M059J (cell line): ENCODE measurements around the gene LPCAT4. TPM values are rescaled to one million over a fixed set of nuclear protein-coding genes. Genes with fewer than 3 reads are reported as not detected.

Source experiments
- DNase-seq: peaks from one replicate; pipeline ENCODE4 v3.0.0-alpha.2; 2012; ENCODE audit warnings: low read depth
- total RNA-seq: library from RNA; depleted of rRNA; stranded (reverse); fragments of >200 nt; shearing (Covaris generic); gene quantifications from 2 replicates; pipeline ENCODE4 v1.2.3, GENCODE V29; 2014

The LPCAT4 gene
- total RNA-seq, 1 experiment from 2014 or later, result 13.9 TPM

DNA sequence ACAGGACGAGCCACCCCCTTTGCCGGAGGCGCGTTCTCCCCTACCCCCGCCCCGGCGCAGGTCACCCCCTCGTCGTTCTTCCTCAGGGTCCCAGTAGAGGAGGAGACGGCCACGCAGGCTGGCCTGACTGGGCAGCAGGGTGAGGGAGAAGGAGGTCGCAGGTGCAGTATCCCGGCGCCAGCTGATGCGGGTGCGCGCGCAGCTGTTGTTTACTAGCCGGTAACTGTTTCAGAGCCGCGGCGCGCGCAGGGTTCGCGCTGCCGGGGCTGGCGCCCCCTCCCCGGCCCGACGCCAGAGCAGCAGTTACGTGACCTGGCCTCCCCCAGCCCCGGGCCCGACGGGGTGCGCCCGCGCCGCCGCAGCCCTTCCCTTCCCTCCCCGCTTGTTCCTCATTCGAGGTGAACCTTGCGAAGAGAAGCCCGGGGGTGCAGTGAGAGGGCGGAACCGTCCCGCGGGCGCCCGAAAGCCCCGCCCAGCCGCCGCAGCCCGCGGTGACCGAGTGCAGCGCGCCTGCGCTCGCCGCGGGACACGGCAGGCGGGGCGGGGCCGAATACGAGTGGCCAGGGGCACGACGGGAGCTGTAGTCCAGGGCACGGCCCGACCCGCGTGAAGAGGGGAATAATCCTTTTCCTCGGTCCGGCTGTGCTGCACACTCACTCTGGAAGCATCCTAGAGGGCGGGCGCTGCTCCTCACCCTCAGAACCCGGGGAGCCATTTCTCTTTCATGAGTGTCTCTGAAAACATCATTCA lies 29.3 kb downstream of the LPCAT4 start, which contains the start of gene SLC12A6:
SLC12A6 (minus strand) TSS at position 225 of the 750 bp plus-strand sequence. CDS start 1,101 bp downstream, outside the sequence.
- peak; percentile 91 for DNase-seq

DNA sequence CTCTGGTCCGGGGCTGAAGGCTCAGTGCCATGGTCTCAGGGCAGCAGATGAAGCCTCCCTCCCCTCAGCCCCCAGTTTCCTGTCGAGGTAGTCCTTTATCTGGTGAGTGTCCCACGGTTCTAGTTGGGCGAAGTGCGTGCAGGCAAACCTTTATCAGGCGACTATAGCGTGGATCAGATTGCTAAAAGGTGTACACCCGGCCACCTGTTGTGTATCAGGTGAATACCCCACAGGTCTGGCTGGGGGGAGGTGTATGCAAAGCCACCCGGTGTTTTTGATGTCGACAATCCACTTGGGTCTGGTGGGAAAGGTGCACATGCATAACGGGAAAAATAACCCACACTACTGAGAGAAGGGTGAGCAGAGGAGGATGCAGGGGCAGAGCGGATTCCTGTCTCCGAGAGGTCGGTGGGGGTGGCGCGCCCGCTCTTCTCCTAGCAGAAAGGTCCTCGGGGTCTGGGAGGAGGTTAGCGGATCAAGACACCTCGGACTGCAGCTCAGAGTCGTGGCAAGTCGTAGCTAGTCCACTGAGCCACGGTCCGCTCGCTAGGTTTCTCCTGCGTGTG lies 29.9 kb downstream of the LPCAT4 start:
- DNase-seq, result peak; percentile 15

DNA sequence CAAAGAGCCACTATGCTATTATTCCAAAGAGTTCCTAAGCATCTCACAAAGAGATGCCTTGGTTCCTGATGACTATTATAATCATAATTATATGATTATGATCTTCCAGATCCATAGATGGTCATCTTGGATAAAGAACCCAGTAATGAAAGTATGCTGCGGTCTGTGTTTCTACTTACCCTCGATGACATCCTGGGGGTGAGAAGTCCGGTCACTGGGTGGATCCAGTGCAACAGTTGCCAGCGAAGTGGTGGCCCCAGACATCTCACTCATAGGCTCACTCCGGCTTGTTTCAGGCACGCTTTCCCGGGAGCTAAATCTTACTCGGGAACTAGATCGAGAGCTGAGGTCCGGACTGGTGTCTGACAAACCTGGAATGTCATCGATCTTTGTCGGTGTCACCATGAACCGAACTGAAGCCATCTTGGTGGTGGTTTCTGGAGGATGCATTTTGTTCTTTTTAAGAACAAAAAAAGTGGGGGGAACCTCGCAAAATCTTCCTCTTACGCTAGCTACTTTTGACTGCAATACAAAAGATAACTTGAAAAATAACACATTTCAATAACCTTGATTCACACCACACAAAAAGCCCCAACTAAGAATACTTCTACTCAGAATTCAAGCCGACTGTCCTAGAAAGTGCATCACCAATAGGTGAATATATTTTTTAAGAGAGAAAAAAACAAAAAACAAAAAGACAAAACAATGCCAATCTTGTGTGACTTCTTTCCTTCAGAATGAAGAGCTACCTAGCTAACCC lies 30.6 kb downstream of the LPCAT4 start:
- no peak for DNase-seq

DNA sequence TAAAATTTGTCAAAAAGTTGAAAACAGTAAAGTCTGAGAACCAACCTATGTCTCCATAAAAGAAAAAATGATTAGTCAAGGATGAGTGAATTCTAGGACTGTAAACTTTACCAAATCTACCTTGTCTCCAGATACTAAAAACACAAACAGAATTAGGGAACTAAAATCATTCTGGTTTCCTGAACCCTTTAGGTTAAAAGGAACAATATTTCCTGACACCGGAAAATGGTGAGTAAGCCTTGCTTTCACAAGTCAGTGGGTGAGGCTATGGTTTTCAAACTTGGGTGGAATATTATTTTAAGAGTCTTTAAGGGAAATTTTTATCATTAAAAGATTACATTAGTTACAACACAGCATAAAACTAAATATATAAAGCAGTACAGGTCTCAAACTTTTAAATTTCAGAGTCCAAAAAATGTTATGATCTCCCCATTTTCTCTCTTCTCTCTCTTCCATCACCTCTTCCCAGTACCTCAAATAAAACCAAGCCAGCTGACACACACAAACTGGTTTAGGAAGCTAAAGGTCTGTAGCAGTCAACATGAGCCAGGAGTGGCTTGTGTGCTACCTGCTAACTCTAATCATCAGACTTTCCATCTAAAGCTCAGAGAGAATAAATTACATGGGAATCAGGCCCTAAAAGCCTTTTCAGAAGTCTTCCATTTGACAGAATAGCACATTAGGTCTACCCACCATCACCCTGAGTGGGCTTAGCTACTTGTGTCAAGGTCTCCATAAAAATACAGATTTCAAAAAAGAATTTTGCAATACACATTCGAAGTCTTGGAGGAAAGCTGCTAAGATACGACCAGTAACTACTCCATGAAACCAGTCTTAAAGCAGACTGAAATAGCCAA lies 31.6 kb downstream of the LPCAT4 start:
- DNase-seq, result no peak

DNA sequence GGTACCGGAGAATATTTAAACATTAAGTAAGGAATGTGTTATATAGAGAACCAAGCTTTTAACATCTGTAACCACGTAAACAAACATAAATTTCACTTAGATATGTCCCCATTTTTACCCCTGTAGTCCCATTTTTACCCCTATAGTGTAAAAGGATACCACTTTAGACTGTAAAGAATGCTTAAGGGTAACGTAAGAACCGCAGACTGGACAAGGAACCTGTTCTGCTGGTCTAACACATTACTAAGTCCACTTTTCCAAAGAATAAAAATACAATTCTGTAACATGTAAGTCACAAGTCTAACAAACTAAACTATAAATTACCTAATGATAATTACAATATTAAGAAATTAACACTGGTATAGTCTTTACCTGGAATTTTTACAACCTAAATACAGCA lies 32.3 kb downstream of the LPCAT4 start:
- DNase-seq, result no peak

DNA sequence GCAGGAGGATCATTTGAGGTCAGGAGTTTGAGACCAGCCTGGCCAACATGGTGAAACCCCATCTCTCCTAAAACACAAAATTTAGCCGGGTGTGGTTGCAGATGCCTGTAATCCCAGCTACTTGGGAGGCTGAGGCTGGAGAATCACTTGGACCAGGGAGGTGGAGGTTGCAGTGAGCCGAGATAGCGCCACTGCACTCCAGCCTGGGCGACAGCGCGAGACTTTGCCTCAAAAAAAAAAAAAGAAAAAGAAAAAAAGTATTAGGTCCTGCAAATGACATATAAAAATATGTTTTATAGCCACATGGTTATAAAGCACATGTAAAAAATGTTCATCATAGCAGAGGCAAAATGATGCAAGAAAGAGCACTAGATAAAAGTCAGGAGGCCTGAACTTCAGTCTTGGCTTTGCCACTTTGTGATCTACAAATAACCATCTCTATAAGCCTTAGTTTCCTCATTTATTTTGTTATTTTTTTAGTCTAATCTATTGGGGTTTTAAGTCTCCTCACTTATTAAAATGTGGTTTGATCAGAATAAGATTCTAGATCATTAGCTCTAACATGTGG lies 34.4 kb downstream of the LPCAT4 start:
- DNase-seq, result no peak

DNA sequence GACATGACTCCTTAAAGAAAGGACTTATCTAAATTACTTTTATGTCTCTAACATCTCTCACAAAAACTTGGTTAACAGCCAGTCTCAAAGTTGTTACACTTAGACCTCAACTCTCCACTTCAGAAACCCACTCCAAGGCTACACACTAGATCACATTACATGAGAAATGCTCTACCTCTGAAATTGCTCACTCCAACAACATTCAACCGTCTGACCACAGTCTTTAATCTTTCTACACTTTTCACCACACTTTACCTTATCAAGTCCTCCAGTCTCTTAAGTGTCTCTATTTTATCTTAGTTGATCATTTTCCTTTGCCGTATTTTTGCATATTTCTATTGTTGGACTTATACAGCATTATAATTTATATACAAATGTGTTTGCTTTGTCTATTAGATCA lies 35.2 kb downstream of the LPCAT4 start:
- DNase-seq, result no peak

DNA sequence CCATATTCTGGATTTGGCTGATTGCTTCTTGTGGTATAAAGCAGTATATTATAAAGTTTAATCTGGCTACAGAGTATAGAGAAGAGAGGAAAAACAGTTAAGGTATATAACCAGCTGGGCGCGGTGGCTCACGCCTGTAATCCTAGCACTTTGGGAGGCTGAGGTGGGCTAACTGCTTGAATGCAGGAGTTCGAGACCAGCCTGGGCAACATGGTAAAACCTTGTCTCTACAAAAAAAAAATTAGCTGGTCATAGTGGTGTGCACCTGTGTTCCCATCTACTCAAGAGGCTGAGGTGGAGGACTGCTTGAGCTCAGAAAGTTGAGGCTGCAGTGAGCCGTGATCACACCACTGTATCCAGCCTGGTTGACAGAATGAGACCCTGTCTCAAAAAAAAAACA lies 36.7 kb downstream of the LPCAT4 start:
- DNase-seq, result no peak

DNA sequence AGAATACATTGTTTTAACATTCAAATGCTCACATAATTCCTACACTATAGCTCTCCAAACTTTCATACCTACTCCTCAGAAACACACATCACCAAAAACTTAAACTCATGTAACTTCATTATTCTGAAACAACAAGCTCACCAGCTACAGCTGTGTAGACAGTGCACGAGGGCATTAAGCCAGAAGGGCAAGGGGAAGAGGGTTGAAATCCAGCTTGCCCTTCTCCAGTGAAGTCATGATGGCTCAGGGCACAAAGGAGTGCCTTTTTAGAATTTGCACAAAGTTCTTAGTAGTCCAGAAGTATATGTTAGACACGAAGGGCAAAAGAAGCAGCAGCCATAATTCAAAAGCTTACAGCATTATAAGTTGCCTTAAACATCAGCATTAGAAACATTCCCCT lies 38.0 kb downstream of the LPCAT4 start:
- no peak for DNase-seq

DNA sequence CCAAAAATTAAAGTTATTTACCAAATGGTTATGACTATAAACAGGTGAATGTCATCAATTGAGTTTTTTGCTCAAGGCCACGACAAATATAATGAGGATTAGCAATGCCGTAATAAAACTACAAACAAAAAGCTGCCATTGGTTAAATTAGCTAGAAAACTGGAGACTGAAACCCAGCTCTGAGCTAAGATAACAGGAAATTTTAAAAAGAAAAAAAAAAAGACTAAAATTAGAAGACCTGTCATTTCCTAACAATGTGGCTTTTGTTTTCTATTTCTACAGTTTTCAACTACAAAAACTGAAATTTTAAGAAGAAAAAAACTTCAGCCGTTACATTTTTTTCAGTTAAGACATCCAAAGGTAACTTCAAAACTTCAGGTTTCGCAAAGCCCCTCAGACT lies 39.1 kb downstream of the LPCAT4 start:
- DNase-seq, result no peak

DNA sequence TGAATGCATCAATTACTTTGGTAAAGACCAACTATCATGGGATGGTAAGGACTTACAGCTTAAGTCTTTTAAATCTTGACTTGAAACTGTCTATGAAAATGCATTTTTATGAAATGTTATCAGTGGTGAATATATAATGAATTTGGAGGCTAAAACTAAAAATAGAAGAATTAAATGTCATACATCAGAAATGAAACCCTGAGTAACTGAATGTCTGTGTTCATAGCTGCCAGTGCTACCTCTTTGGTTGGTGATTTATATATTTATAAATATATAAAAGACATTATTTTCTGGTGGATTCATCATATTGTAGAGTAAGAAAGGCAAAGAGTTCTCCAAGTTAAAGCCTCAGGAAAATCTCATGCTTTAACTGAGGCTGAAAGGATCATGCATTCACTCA lies 41.6 kb downstream of the LPCAT4 start:
- no peak for DNase-seq

DNA sequence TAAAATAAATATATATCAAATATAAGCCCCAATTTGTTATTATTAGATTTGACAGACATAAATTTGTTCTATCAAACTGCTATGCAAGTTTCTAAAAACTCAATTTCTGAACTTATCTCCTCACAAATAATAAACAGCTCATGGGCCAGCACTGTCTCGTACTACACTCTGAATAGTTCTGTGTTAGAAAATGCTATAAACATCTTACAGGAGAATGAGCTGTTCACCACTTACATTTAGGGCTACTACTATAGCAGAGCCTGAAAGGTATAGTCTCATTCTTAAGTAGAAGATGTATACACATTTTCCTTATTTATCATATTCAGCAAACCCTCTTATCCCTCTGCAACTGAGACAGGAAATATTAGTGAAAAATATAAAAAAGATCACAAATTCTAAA lies 42.1 kb downstream of the LPCAT4 start:
- no peak for DNase-seq

DNA sequence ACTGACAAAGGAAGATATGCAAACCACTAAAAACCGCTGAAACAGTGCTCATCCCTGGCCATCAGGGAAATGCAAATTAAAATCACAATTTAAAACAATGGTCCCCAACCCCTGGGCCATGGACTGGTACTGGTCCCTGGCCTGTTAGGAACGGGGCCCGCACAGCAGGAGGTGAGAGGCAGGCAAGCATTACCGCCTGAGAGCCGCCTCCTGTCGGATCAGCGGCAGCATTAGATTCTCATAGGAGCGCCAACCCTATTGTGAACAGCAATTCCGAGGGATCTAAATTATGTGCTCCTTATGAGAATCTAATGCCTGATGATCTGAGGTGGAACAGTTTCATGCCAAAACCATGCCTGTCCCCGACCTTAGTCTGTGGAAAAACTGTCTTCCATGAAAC lies 43.8 kb downstream of the LPCAT4 start:
- no peak for DNase-seq

DNA sequence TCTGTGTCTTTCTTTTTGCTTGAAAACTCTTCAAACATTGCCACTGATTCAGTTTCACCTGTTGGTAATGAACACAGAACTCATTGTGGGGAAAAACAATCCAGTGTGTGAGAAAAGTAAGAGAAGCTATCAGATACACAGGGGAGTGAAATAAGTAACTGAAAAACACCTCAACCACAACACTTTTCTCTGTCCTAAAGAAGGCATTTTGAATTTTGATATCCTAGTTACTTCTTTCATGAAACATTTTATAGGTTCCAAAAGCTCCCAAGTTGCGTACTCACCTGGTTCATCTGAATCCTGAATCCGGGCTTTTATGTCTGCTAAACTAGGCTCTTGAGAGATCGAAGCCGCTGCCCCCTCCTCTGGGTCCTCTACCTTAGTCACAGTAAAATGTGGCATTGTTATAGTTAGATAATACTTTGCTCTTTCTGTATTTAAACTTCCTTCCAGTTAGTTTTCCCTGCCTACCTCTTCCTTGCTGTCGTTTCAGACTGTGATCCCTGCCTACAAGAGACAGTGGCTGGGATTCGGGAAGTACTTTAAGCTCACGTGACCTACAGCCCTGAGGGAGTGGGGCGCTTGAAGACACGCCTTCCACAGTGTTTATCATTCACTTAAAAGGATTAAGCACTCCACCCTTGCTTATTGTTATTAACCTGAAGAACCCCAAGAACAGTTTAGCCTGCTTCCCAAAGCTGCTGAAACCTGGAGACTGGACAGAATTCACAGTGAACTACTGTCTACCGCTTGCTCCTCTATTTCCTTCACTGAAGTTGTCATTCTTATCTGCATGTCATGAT lies 48.5 kb downstream of the LPCAT4 start:
- DNase-seq, result peak; percentile 9

DNA sequence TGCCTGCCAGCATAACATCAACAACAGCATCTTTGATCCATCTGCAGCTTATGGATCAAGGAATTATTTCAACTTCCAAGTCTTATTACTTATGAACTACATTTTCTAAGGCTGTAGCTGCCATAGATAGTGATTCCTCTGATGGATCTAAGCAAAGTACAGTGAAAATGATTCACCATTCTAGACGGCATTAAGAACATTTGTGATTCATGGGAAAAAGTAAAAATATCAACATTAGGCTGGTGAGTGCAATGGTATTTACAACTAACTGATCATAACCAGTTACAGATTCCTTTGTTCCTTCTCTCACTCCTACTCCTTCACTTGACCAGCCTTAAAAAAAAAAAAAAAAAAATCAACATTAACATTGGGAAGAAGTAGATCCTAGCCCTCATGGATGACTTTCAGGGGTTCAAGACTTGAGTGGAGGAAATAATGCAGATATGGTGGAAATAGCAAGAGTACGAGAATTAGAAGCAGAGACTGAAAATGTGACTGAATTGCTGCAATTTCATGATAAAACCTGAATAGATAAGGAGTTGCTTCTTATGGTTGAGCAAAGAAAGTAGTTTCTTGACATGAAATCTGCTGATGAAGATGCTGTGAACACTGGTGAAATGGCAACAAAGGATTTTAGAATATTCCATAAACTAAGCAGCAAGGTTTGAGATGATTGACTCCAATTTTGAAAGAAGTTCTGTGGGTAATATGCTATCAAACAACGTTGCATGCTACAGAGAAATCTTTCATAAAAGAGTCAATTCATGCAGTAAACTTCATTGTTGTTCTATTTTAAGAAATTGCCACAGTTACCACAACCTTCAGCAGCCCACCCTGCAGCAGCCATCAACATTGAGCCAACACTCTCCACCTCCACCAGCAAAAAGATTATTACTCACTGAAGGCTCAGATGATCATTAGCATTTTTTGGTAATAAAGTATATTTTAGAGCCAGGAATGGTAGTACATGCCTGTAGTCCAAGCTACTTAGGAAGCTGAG lies 52.2 kb downstream of the LPCAT4 start:
- no peak for DNase-seq

DNA sequence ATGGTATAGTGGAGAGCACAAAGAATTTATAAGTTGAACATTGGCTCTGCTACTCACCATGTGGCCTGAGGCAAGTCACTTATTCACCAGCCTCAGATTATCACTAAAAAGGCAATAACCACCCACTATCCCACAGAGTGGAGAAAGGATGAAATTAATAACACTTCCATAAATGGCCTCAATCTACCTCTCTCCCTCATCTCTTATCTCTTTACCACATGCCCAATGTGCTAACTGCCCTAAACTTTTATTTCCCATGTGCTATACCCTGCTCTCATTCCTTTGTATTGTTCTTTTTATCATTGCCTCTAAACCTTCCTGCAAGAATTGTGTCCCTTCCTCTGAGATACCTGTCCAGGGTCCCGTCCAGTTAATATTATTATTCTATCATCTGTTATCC lies 55.4 kb downstream of the LPCAT4 start:
- DNase-seq, result no peak
